Mesendoderm (in vitro differentiated cells): ENCODE results near the gene NVL.

Experiments
- DNase-seq: peaks from one replicate; pipeline ENCODE4 v3.0.0; 2013
- H2AK5ac ChIP-seq: 2 replicates; pipeline ENCODE4 v1.6.1; 2013; ENCODE audit warnings: low read length, inconsistent platforms
- H2BK120ac ChIP-seq: 2 replicates; pipeline ENCODE4 v1.6.1; 2013; ENCODE audit warnings: low read depth, mild to moderate bottlenecking, low read length, moderate library complexity, mixed read lengths
- H2BK15ac ChIP-seq: replicated peaks from 2 replicates; pipeline ENCODE4 v1.6.1; 2013; ENCODE audit warnings: low read depth, mild to moderate bottlenecking, moderate library complexity
- H2BK5ac ChIP-seq: 2 replicates; pipeline ENCODE4 v1.6.1; 2013; ENCODE audit warnings: low read length, inconsistent platforms
- H3K18ac ChIP-seq: 2 replicates; pipeline ENCODE4 v1.6.1; 2013; ENCODE audit warnings: mild to moderate bottlenecking, low read length, mixed read lengths
- H3K23ac ChIP-seq: one replicate; pipeline ENCODE4 v1.6.1; 2013; ENCODE audit warnings: low read length
- H3K27ac ChIP-seq: 2 replicates; pipeline ENCODE4 v1.5.1; 2013; ENCODE audit warnings: low read depth, mild to moderate bottlenecking, inconsistent platforms, low read length, moderate library complexity
- H3K27me3 ChIP-seq: 2 replicates; pipeline ENCODE4 v1.6.1; 2013; ENCODE audit warnings: low read length, control low read depth, mild to moderate bottlenecking, inconsistent platforms; ENCODE audit not compliant: insufficient read depth, poor library complexity
- H3K36me3 ChIP-seq: 2 replicates; pipeline ENCODE4 v1.6.1; 2013; ENCODE audit warnings: low read length, inconsistent platforms; ENCODE audit not compliant: control insufficient read depth, insufficient read depth
- H3K4ac ChIP-seq: one replicate; pipeline ENCODE4 v1.6.1; 2013; ENCODE audit warnings: low read depth, mild to moderate bottlenecking, low read length, moderate library complexity
- H3K4me1 ChIP-seq: 2 replicates; pipeline ENCODE4 v1.6.1; 2013; ENCODE audit warnings: low read depth, low read length, inconsistent platforms; ENCODE audit not compliant: control insufficient read depth
- H3K4me2 ChIP-seq: 2 replicates; pipeline ENCODE4 v1.6.1; 2013; ENCODE audit warnings: low read length
- H3K4me3 ChIP-seq: 2 replicates; pipeline ENCODE4 v1.5.1; 2013; ENCODE audit warnings: mild to moderate bottlenecking, low read length
- H3K56ac ChIP-seq: one replicate; pipeline ENCODE4 v1.6.1; 2013; ENCODE audit warnings: low read length
- H3K79me1 ChIP-seq: 2 replicates; pipeline ENCODE4 v1.6.1; 2013; ENCODE audit warnings: low read length, inconsistent platforms
- H3K79me2 ChIP-seq: 2 replicates; pipeline ENCODE4 v1.6.1; 2013; ENCODE audit warnings: mild to moderate bottlenecking, low read length; ENCODE audit not compliant: control insufficient read depth, insufficient read depth
- H3K9ac ChIP-seq: 2 replicates; pipeline ENCODE4 v1.6.1; 2013; ENCODE audit warnings: low read length, inconsistent platforms
- H4K5ac ChIP-seq: one replicate; pipeline ENCODE4 v1.6.1; 2013; ENCODE audit warnings: low read length
- H4K8ac ChIP-seq: one replicate; pipeline ENCODE4 v1.6.1; 2013; ENCODE audit warnings: low read depth, mild to moderate bottlenecking, control low read depth, low read length, moderate library complexity
- WGBS: extraction: QIAGEN DNeasy Blood & Tissue Kit; methylation state at CpG from one replicate; pipeline ENCODE4 v1.1.7; 2013; ENCODE audit warnings: low lambda C conversion rate, missing lambda C conversion rate; ENCODE audit not compliant: insufficient coverage; ENCODE audit errors: extremely low coverage; 5-methylcytosine and 5-hydroxymethylcytosine counted together

Gene NVL

DNA sequence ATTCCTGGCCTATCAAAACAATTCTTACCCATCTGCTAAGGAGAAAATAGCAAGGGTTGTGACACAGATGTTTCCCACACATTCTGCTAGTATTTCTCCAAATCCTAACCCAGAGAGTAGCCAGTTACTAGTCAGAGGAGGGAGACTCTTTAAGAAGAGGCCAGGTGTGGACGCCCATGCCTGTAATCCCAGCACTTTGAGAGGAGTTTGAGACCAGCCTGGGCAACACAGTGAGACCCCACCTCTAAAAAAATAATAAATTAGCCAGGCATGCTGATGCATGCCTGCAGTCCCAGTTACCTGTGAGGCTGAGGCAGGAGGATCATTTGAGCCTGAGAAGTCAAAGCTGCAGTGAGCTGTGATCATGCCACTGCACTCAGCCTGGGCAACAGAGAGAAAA, 28.6 kb downstream of the NVL start:
- Histone ChIP-seq H3K18ac (no peak overlapping the region), H2BK5ac (no peak overlapping the region), H3K4me2 (no peak overlapping the region), H3K56ac (no peak overlapping the region), H2BK15ac (no peak overlapping the region), H3K4me1 (no peaks in the 10 kb centered on the region), H3K4me3 (no peak overlapping the region), H3K9ac (no peak overlapping the region), H3K4ac (no peak overlapping the region), H3K79me2 (no peaks in the 10 kb centered on the region), H3K27me3 (no peaks in the 10 kb centered on the region), H2AK5ac (no peak overlapping the region), H2BK120ac (no peak overlapping the region), H3K23ac (no peak overlapping the region), H3K79me1 (no peaks in the 10 kb centered on the region), H3K27ac (no peak overlapping the region), H4K5ac (no peak overlapping the region), H4K8ac (no peak overlapping the region), H3K36me3 (peaks cover 8% of the 10 kb centered on the region)
- no peak for DNase-seq
- WGBS, result no CpG with 5 or more reads among the region's 1 CpG

GRCh38 chr1:224300346-224300745, 29.6 kb downstream of the NVL start:
- no peak overlapping the region for H2AK5ac ChIP-seq
- no peak overlapping the region for H3K4me2 ChIP-seq
- H2BK5ac ChIP-seq, result no peak overlapping the region
- no peak overlapping the region for H4K8ac ChIP-seq
- no CpG with 5 or more reads among the region's 2 CpGs for WGBS
- H4K5ac ChIP-seq, result no peak overlapping the region
- no peaks in the 10 kb centered on the region for H3K27me3 ChIP-seq
- H3K9ac ChIP-seq, result no peak overlapping the region
- H3K23ac ChIP-seq, result no peak overlapping the region
- no peak overlapping the region for H3K56ac ChIP-seq
- no peak overlapping the region for H2BK120ac ChIP-seq
- no peak for DNase-seq
- no peak overlapping the region for H2BK15ac ChIP-seq
- H3K4me1 ChIP-seq, result no peaks in the 10 kb centered on the region
- H3K4me3 ChIP-seq, result no peak overlapping the region
- no peak overlapping the region for H3K27ac ChIP-seq
- peaks cover 8% of the 10 kb centered on the region for H3K36me3 ChIP-seq
- H3K79me2 ChIP-seq, result no peaks in the 10 kb centered on the region
- no peak overlapping the region for H3K4ac ChIP-seq
- no peaks in the 10 kb centered on the region for H3K79me1 ChIP-seq
- no peak overlapping the region for H3K18ac ChIP-seq

- Histone ChIP-seq H3K27ac (no peak overlapping the region), H2BK120ac (no peak overlapping the region), H3K4ac (no peak overlapping the region), H3K4me3 (no peak overlapping the region), H3K9ac (no peak overlapping the region), H2AK5ac (no peak overlapping the region), H3K79me1 (no peaks in the 10 kb centered on the region), H4K5ac (no peak overlapping the region), H3K23ac (no peak overlapping the region), H3K27me3 (no peaks in the 10 kb centered on the region), H3K4me1 (no peaks in the 10 kb centered on the region), H2BK5ac (no peak overlapping the region), H3K56ac (no peak overlapping the region), H4K8ac (no peak overlapping the region), H2BK15ac (no peak overlapping the region), H3K79me2 (no peaks in the 10 kb centered on the region), H3K4me2 (no peak overlapping the region), H3K36me3 (peaks cover 6% of the 10 kb centered on the region), H3K18ac (no peak overlapping the region)
- no CpG with 5 or more reads among the region's 8 CpGs for WGBS
- no peak for DNase-seq
Observed at GRCh38 chr1:224298346-224299330, 31.3 kb downstream of the NVL start.

DNA sequence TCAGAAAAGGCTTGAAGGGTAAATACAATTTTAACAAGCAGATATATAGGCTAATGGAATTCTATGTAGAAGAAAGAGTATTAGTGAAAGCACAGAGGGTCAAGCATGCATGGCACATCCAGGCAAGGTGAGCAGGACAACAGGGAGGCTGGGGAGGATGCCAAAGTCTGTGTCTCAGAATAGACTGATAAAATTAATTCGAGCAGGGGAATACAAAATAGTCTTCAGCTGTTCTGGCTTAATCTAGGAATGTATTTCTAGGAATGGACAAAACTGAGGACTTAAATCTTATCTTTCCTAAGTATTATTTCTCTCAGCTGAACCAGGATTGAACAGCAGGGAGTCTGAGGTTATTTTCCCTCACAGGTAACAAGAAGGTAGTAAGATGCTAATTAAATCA, 35.2 kb downstream of the NVL start:
- no peaks in the 10 kb centered on the region for H3K27me3 ChIP-seq
- H3K23ac ChIP-seq, result no peak overlapping the region
- no peaks in the 10 kb centered on the region for H3K4me1 ChIP-seq
- no peak overlapping the region for H3K56ac ChIP-seq
- H3K79me2 ChIP-seq, result no peaks in the 10 kb centered on the region
- no peak overlapping the region for H3K4me3 ChIP-seq
- no peak overlapping the region for H2BK15ac ChIP-seq
- no CpG with 5 or more reads among the region's 1 CpG for WGBS
- no peak overlapping the region for H4K8ac ChIP-seq
- H3K79me1 ChIP-seq, result no peaks in the 10 kb centered on the region
- H4K5ac ChIP-seq, result no peak overlapping the region
- no peak overlapping the region for H2AK5ac ChIP-seq
- H3K9ac ChIP-seq, result no peak overlapping the region
- no peak overlapping the region for H2BK5ac ChIP-seq
- H3K36me3 ChIP-seq, result peaks cover 5% of the 10 kb centered on the region
- H3K4me2 ChIP-seq, result no peak overlapping the region
- H3K27ac ChIP-seq, result no peak overlapping the region
- H2BK120ac ChIP-seq, result no peak overlapping the region
- DNase-seq, result no peak
- no peak overlapping the region for H3K4ac ChIP-seq
- no peak overlapping the region for H3K18ac ChIP-seq

DNA sequence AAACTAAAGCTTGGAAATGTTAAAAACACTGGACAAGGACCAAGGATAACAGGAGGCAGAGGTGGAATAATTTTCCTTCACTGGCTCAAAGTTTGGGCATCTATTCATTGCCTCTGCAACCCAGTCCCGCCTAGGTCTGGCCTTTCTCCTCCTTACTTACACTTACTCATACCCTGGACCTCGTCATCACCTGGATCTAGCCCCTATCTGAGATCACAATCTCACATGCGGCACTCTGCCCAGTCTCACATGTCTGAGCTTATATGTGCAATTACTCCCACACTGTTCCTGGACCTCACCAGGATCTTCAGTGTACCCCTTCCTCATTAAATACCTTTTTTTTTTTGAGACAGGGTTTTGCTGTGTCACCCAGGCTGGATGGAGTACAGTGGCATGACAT, 37.6 kb downstream of the NVL start:
- no peak overlapping the region for H2BK15ac ChIP-seq
- no peak overlapping the region for H3K18ac ChIP-seq
- H2BK5ac ChIP-seq, result no peak overlapping the region
- H3K4me2 ChIP-seq, result no peak overlapping the region
- H3K4me1 ChIP-seq, result no peaks in the 10 kb centered on the region
- H3K4me3 ChIP-seq, result no peak overlapping the region
- no peaks in the 10 kb centered on the region for H3K27me3 ChIP-seq
- no peaks in the 10 kb centered on the region for H3K79me2 ChIP-seq
- no peak for DNase-seq
- WGBS, result no CpG with 5 or more reads among the region's 3 CpGs
- no peak overlapping the region for H3K23ac ChIP-seq
- H3K9ac ChIP-seq, result no peak overlapping the region
- H3K79me1 ChIP-seq, result no peaks in the 10 kb centered on the region
- no peak overlapping the region for H3K56ac ChIP-seq
- no peak overlapping the region for H4K5ac ChIP-seq
- H3K27ac ChIP-seq, result no peak overlapping the region
- H3K4ac ChIP-seq, result no peak overlapping the region
- H3K36me3 ChIP-seq, result no peaks in the 10 kb centered on the region
- H4K8ac ChIP-seq, result no peak overlapping the region
- H2AK5ac ChIP-seq, result no peak overlapping the region
- no peak overlapping the region for H2BK120ac ChIP-seq
